ENCODE measurements around the gene MICOS13. TPM values are rescaled to one million over a fixed set of nuclear protein-coding genes. Genes with fewer than 3 reads are reported as not detected.

MICOS13 gene
- total RNA-seq, 2 experiments from 2014 or later = 39.2 to 119 TPM

- intact Hi-C loops (cut with micrococcal nuclease; ENCODE audit: unreplicated experiment) = no loop called here
- H3K9me3 ChIP-seq (ENCODE audit: low read length) = no peaks in the 10 kb centered on the region
- no peak overlapping the region for H3K4me2 ChIP-seq (ENCODE audit: low read length)
- peaks cover 12% of the 10 kb centered on the region for H3K4me1 ChIP-seq (ENCODE audit: insufficient read depth, low read length, poor library complexity, severe bottlenecking)
- H2AFZ ChIP-seq (ENCODE audit: low read length) = no peak overlapping the region
- no peaks in the 10 kb centered on the region; the same call in 1 of the 2 replicates for H3K79me2 ChIP-seq (ENCODE audit: insufficient read depth, low read depth, low read length)
- no peaks in the 10 kb centered on the region for H4K20me1 ChIP-seq (ENCODE audit: insufficient read depth, low read length)
- CTCF ChIA-PET (ENCODE audit: unreplicated experiment) = no interaction called here
- BruUV-seq (replicated peaks) = no TSS peak
- TF ChIP-seq EZH2phosphoT487 (IDR thresholded peaks at IDR 0.05; ENCODE audit: borderline replicate concordance, low read depth, low read length) = no peak
- TF ChIP-seq CTCF (conservative IDR thresholded peaks at IDR 0.05; ENCODE audit: low read length) = no peak
- no peak for DNase-seq (ENCODE audit: low spot score)
- POLR2A ChIA-PET = no interaction called here
- no peak overlapping the region for H3K27ac ChIP-seq (ENCODE audit: low read depth, low read length, poor library complexity, severe bottlenecking)
- no peaks in the 10 kb centered on the region for H3K9me2 ChIP-seq (ENCODE audit: insufficient read depth, low read length)
- H3K4me3 ChIP-seq (ENCODE audit: low read depth, low read length, poor library complexity, severe bottlenecking) = no peak overlapping the region
- peaks cover 22% of the 10 kb centered on the region for H3K36me3 ChIP-seq (ENCODE audit: insufficient read depth, low read length)
Observed at GRCh38 chr19:5677580-5677979, 2.7 kb downstream of the MICOS13 start.

- Histone ChIP-seq H3K4me2 (ENCODE audit: low read length) (no peak overlapping the region), H2AFZ (ENCODE audit: low read length) (no peak overlapping the region), H3K27ac (ENCODE audit: low read depth, low read length, poor library complexity, severe bottlenecking) (no peak overlapping the region), H3K36me3 (ENCODE audit: insufficient read depth, low read length) (peaks cover 25% of the 10 kb centered on the region), H4K20me1 (ENCODE audit: insufficient read depth, low read length) (no peaks in the 10 kb centered on the region), H3K9me3 (ENCODE audit: low read length) (no peaks in the 10 kb centered on the region), H3K4me1 (ENCODE audit: insufficient read depth, low read length, poor library complexity, severe bottlenecking) (peaks cover 12% of the 10 kb centered on the region), H3K9me2 (ENCODE audit: insufficient read depth, low read length) (no peaks in the 10 kb centered on the region), H3K79me2 (ENCODE audit: insufficient read depth, low read depth, low read length) (no peaks in the 10 kb centered on the region; the same call in 1 of the 2 replicates), H3K4me3 (ENCODE audit: low read depth, low read length, poor library complexity, severe bottlenecking) (no peak overlapping the region)
- ChIA-PET CTCF (ENCODE audit: unreplicated experiment) (no interaction called here), POLR2A (no interaction called here)
- intact Hi-C loops (cut with micrococcal nuclease; ENCODE audit: unreplicated experiment) = no loop called here
- DNase-seq (ENCODE audit: low spot score) = no peak
- TF ChIP-seq EZH2phosphoT487 (IDR thresholded peaks at IDR 0.05; ENCODE audit: borderline replicate concordance, low read depth, low read length) = no peak
- no peak for TF ChIP-seq CTCF (conservative IDR thresholded peaks at IDR 0.05; ENCODE audit: low read length)
- no TSS peak for BruUV-seq (replicated peaks)
Observed at GRCh38 chr19:5677136-5677535, 3.2 kb downstream of the MICOS13 start.

GRCh38 chr19:5676772-5677105 is 3.6 kb downstream of the MICOS13 start:
- Histone ChIP-seq H3K4me3 (ENCODE audit: low read depth, low read length, poor library complexity, severe bottlenecking) (no peak overlapping the region), H3K79me2 (ENCODE audit: insufficient read depth, low read depth, low read length) (no peaks in the 10 kb centered on the region; the same call in 1 of the 2 replicates), H3K9me3 (ENCODE audit: low read length) (no peaks in the 10 kb centered on the region), H3K36me3 (ENCODE audit: insufficient read depth, low read length) (peaks cover 29% of the 10 kb centered on the region), H3K27ac (ENCODE audit: low read depth, low read length, poor library complexity, severe bottlenecking) (no peak overlapping the region), H2AFZ (ENCODE audit: low read length) (no peak overlapping the region), H3K4me1 (ENCODE audit: insufficient read depth, low read length, poor library complexity, severe bottlenecking) (peaks cover 12% of the 10 kb centered on the region), H3K4me2 (ENCODE audit: low read length) (no peak overlapping the region), H4K20me1 (ENCODE audit: insufficient read depth, low read length) (no peaks in the 10 kb centered on the region), H3K9me2 (ENCODE audit: insufficient read depth, low read length) (no peaks in the 10 kb centered on the region)
- CTCF ChIA-PET (ENCODE audit: unreplicated experiment) = no interaction called here
- no peak for DNase-seq (ENCODE audit: low spot score)
- BruUV-seq (replicated peaks) = no TSS peak
- POLR2A ChIA-PET = no interaction called here
- TF ChIP-seq EZH2phosphoT487 (IDR thresholded peaks at IDR 0.05; ENCODE audit: borderline replicate concordance, low read depth, low read length) (no peak), CTCF (conservative IDR thresholded peaks at IDR 0.05; ENCODE audit: low read length) (no peak)
- intact Hi-C loops (cut with micrococcal nuclease; ENCODE audit: unreplicated experiment) = no loop called here
